GM10248 (cell line): ENCODE data around the gene SHROOM3.

Source experiments
- CTCF ChIA-PET: fragments of 300-600 bp; sonication (Branson Sonifier 250); formaldehyde crosslinking; extraction: SDS; loops from one replicate; lab custom pipeline; 2021; ENCODE audit warnings: antibody characterized with exemption; lab: Yijun Ruan, JAX
- POLR2A ChIA-PET: fragments of 350-650 bp; sonication (Branson Sonifier 250); formaldehyde crosslinking; extraction: SDS; loops from one replicate; lab custom pipeline; 2020; ENCODE audit warnings: antibody characterized with exemption; lab: Yijun Ruan, JAX
- DNase-seq: peaks from one replicate; pipeline ENCODE4 v3.0.0; 2012; ENCODE audit errors: extremely low spot score
- TF ChIP-seq, protein P1 (sequence below): IDR thresholded peaks from 2 replicates; pipeline ENCODE4 v1.5.1; 2012; ENCODE audit warnings: mild to moderate bottlenecking, low read depth; ENCODE audit errors: extremely low read depth, missing control alignments, control extremely low read depth

SHROOM3 gene

DNA sequence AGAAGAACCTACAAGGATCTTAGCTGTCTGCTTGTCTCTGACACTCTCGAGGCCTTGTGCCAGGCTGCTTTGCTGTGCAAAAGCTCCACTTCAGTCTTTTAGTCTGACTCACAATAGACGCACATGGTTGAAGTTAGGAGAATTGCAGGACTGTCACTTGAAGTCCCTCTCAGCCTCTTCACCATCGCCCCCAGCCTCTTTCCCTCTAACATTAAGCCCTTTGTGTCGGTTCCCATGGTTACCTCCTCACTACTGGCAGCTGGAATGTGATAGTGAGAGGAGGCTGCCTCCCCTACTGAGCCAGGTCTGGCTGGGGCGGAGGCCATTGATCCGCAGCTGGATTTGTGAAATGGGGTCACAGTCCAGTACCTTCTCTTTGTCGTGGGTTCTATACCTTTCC, 261.1 kb downstream of the SHROOM3 start:
- ChIA-PET POLR2A (no interaction called here), CTCF (no interaction called here)
- DNase-seq = no peak
- TF ChIP-seq, protein P1, sequence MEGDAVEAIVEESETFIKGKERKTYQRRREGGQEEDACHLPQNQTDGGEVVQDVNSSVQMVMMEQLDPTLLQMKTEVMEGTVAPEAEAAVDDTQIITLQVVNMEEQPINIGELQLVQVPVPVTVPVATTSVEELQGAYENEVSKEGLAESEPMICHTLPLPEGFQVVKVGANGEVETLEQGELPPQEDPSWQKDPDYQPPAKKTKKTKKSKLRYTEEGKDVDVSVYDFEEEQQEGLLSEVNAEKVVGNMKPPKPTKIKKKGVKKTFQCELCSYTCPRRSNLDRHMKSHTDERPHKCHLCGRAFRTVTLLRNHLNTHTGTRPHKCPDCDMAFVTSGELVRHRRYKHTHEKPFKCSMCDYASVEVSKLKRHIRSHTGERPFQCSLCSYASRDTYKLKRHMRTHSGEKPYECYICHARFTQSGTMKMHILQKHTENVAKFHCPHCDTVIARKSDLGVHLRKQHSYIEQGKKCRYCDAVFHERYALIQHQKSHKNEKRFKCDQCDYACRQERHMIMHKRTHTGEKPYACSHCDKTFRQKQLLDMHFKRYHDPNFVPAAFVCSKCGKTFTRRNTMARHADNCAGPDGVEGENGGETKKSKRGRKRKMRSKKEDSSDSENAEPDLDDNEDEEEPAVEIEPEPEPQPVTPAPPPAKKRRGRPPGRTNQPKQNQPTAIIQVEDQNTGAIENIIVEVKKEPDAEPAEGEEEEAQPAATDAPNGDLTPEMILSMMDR = no peak

DNA sequence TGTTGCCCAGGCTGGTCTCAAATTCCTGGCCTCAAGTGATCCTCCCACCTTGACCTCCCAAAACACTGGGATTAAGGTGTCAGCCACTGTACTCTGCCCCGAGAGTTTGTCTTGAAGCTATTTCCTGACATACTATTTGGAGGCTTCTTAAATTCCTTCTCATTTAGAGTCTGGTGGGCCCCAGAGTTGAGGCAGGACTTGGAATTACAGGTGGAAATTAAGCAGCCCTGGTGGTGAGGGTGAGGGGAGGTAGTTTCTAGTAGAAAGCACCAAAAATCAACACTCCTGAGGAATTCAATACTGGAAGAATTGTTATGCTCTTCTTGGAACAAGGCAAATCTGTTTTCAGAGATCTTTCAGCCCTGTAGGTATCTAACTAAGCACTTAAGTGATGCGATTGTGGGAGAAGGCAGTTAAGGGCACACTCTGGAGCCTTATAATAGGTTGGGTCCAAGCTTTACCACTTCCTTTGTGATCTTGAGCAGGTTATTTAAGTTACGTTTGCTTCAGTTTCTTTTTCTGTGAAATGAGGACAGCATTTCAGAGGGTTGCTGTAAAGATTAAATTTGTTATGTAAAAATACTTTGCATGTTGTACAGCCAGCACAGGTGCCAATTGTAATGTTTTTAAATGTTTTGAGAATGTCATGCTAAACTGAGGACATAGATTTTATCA, 262.2 kb downstream of the SHROOM3 start:
- TF ChIP-seq, protein P1 = no peak
- ChIA-PET CTCF (interaction anchor here (0.9 to 1.6 kb wide), 6 partner anchors 11 to 518 kb away, joined by 3 to 4 read pairs (median 3); no protein-coding TSS in a partner anchor), POLR2A (no interaction called here)
- DNase-seq = no peak

DNA sequence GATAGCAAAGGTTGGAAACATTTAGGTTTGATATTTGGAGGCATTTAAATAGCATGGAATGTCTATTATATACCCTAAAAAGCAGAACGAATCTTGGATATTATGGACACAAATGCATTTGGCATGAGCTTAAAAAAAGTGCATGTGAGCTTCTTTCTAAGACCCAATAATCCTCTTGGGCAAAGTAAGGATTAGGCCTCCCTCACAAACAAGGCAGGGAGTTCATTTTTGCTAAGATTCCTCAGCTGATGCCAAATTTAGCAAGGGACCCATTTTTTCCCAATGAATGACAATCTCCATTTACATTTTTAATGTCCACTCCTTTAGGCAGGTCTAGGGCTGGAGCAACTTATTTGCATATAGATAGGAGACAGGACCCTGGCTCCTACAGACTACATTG, 263.1 kb downstream of the SHROOM3 start:
- TF ChIP-seq, protein P1 = no peak
- CTCF ChIA-PET = interaction anchor here (0.9 to 1.9 kb wide), 7 partner anchors 9 to 519 kb away, joined by 3 to 5 read pairs (median 4); no protein-coding TSS in a partner anchor
- DNase-seq = no peak
- POLR2A ChIA-PET = interaction anchor here (0.6 kb wide), 1 partner anchor 10 kb away, joined by 4 read pairs; no protein-coding TSS in a partner anchor

DNA sequence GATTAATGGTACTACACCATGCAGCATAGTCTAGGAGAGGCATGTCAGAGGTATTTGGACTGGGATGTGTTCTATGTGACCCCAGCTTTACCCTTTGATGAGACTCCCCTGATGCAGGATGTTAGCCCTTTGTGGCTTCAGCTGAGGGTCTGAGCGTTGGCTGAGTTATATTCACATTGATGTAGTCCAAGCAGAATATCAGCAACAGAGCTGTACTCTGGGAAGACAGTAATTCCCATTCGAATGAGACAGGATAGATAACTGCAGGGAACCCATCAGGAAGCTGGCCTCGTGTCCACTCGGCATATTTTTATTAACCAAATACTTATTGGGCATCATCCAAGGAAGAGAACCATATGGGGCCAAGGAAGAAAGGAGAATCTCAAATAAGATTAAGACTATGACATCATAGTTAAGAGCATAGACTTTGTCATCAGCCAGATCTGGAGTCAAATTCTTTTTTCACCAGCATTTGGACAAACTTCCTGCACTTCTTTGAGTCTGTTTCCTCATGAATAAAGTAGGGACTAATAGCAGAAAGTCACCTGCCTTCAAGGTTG, 264.8 kb downstream of the SHROOM3 start:
- TF ChIP-seq, protein P1 = no peak
- DNase-seq = no peak
- CTCF ChIA-PET = interaction anchor here (0.7 to 1.9 kb wide), 3 partner anchors 10 to 15 kb away, joined by 3 to 5 read pairs (median 3); no protein-coding TSS in a partner anchor
- POLR2A ChIA-PET = no interaction called here

DNA sequence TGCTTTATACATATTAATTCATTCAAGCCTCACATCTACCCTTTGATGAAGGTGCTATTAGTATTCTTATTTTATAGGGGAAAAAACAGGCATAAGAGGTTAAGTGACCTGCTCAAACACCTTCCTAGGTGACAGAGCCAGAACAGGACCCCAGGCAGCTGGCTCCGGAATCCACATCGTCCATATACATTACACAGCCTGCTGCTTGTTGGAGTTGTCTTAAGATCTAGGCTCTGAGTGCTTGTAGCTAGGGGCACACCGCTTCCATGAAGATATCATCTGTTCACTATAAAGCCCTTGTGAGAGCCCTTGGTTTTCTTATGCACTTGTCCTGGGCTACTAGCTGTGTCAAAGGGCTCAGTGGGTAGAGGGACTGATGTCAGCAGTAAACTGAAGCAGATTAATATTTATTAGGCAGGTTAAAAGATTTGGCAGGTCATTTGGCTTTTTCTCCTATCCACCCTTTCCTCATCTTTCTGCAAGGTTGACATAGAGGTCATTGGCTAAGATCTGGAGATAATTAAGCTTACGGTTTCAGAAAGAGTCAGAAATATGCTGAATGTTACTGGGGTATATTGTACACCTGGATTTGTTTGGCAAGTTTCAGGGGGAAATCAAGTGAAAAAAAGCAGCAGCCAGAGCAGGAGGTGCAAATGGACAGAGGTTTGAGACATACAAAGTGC, 267.6 kb downstream of the SHROOM3 start:
- TF ChIP-seq, protein P1 = no peak
- ChIA-PET CTCF (interaction anchor here (1.1 to 2.8 kb wide), 3 partner anchors 14 to 199 kb away, joined by 3 to 7 read pairs (median 7); no protein-coding TSS in a partner anchor), POLR2A (no interaction called here)
- no peak for DNase-seq

DNA sequence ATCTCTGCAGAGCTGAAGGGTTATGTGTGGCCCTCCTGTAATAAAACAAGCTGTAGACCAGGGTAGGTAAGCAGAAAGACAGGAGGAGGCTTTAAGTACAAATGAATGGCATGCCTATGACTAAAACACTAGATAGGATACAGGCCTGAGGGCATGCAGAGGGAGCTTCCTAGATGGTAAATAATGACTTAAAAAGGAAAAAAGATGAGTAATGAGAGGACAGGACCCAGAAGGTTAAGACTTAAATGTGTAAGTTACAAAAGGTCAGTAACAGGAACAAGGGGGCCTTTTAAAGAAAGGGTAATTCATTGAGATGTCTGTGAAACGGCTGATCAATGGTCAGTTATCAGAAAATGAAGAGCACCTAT, 268.1 kb downstream of the SHROOM3 start:
- no peak for DNase-seq
- POLR2A ChIA-PET = no interaction called here
- CTCF ChIA-PET = interaction anchor here (1.1 to 2.8 kb wide), 3 partner anchors 15 to 199 kb away, joined by 3 to 7 read pairs (median 7); no protein-coding TSS in a partner anchor
- TF ChIP-seq, protein P1 = no peak
